Mammary epithelial cell (primary cell): Measurements from ENCODE around the gene INHBE.

Source experiments
- EZH2 ChIP-seq: IDR thresholded peaks from 2 replicates; pipeline ENCODE4 v1.6.1; 2012; ENCODE audit warnings: low read length, inconsistent platforms, borderline replicate concordance
- TF ChIP-seq, protein P1 (sequence below), 2 donors: IDR thresholded peaks in 1 of 2; conservative IDR thresholded peaks in 1 of 2; 2 replicates each; pipeline ENCODE4 v1.5.1; 2011 to 2012; ENCODE audit warnings: inconsistent platforms in 2 of 2, low read length in 2 of 2, mild to moderate bottlenecking in 2 of 2, control low read depth in 1 of 2, low read depth in 1 of 2; ENCODE audit not compliant: insufficient read depth in 1 of 2; ENCODE audit errors: extremely low read depth in 1 of 2

- TF ChIP-seq, protein P1, sequence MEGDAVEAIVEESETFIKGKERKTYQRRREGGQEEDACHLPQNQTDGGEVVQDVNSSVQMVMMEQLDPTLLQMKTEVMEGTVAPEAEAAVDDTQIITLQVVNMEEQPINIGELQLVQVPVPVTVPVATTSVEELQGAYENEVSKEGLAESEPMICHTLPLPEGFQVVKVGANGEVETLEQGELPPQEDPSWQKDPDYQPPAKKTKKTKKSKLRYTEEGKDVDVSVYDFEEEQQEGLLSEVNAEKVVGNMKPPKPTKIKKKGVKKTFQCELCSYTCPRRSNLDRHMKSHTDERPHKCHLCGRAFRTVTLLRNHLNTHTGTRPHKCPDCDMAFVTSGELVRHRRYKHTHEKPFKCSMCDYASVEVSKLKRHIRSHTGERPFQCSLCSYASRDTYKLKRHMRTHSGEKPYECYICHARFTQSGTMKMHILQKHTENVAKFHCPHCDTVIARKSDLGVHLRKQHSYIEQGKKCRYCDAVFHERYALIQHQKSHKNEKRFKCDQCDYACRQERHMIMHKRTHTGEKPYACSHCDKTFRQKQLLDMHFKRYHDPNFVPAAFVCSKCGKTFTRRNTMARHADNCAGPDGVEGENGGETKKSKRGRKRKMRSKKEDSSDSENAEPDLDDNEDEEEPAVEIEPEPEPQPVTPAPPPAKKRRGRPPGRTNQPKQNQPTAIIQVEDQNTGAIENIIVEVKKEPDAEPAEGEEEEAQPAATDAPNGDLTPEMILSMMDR (conservative IDR thresholded peaks at IDR 0.05 in 1 of 2, IDR thresholded peaks at IDR 0.05 in 1 of 2; ENCODE audit: extremely low read depth in 1 of 2, insufficient read depth in 1 of 2, low read depth in 1 of 2, low read length in 2 of 2): no peak
- no peak for TF ChIP-seq EZH2
Observed at GRCh38 chr12:57441846-57442427, 13.2 kb upstream of the INHBE start.
